GM21619 (cell line): ENCODE data around the gene TUBG2.
"Not testable (repeated sequence)": the region's sequence is repeated elsewhere in the genome, so short reads cannot be mapped to it uniquely, and the experiment has no call there.

ENCODE experiments used
- ATAC-seq: cut with Tn5 transposase; IDR thresholded peaks from one replicate; pipeline ENCODE4 v1.9.1; 2021; ENCODE audit not compliant: unreplicated experiment

Gene TUBG2

DNA sequence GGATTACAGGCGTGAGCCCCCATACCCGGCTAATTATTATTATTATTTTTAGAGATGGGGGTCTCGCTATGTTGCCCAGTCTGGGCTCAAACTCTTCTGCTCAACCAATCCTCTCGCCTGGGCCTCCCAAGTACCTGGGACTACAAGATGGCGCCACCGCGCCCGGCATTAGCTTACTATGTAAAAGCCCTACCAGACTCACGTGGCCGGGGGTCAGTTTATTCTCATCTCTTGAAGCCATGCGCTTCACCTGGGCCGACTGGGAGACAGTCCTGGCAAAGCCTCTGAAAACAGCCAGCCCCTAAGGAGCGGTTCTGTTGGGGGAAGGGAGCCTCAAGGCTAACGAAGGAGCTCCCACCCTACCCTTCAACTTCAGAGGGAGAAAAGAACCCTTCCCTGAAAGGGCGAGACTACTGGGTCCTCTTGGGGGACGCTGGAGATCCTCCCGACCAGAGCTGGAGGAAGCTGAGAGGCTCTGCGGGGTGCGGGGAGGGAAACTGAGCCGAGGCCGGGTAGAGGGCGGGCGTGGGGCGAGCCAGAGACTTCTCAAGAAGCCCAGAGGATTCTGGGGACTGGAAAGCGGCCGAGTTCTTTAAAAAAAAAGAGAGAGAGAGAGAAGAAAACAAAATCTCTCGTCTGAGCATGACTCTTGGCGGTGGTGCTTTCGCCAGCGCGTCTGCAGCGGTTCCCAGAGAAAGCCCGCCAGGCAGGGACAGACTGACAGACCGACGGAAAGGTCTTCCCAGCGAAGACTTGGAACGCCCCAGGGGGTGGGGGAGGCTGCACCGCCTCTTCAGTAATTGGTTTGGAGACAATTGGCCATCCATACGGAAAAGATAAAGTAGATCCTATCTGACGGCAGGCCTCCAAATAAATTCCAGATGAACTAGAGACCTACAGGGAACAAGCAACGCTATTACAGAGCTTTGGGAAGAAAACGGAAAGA, 5.6 kb upstream of the TUBG2 start:
- no peak for ATAC-seq

DNA sequence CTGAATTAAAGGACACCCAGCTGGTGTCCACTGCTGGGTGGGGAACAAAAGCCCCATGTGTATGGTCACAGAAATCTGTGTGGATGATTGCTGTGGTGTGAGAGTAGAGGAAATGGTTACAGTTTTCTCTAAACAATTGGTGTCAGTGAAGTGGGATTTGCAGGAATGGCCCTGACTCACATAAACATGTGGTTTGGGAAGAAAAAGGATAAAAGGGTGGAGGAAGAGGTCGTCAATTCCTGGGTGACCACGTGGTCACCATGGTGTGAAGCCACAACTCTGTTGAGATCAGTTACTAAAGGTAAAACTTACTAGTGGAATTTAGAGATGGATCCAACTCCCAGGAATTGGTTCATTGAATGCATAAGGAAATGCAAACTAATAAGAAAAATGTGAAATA, 3.6 kb upstream of the TUBG2 start:
- no peak for ATAC-seq

DNA sequence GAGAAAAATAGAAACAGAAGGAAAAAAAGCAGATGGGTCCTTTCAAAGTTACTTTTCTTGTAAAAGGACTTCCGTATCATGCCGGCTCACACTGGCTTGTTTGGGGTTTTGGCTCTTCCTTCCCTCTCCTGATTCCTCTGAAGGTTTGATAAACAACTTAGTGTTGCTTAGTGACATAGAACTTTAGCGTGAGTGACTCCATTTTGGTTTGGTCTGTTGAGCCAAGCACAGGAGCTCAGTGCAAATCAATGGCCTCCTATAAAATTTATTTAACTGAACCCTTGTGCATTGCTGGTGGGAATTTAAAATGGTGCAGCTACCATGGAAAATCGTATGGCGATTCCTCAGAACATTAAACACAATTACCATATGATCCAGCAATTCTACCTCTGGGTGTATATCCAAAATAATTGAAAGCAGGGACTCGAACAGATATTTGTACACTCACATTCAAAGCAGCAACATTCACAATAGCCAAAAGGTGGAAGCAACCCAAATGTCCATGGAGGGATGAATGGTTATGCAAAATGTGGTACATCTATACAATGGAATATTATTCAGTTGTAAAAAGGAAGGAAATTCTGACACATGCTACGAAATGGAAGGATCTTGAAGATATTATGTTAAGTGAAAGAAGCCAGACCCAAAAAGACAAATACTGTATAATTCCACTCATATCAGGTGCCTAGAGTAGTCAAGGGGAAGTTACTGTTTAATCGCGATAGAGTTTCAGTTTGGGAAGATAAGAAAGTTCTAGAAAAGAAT, 1.1 kb upstream of the TUBG2 start:
- no peak for ATAC-seq

DNA sequence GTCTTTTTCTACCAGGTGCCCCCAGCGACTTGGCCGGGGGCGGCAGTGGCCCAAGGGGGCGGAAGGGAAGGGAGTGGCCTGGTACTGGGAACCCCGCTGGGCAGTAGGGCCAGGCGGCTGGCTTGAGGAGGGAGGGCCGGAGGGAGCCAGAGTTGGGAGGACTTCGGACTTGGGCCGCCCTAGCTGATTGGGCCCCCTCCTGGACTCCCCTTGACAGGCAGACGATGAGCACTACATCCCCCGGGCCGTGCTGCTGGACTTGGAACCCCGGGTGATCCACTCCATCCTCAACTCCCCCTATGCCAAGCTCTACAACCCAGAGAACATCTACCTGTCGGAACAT, 819 bp downstream of the TUBG2 start:
- ATAC-seq, result not testable (repeated sequence)

DNA sequence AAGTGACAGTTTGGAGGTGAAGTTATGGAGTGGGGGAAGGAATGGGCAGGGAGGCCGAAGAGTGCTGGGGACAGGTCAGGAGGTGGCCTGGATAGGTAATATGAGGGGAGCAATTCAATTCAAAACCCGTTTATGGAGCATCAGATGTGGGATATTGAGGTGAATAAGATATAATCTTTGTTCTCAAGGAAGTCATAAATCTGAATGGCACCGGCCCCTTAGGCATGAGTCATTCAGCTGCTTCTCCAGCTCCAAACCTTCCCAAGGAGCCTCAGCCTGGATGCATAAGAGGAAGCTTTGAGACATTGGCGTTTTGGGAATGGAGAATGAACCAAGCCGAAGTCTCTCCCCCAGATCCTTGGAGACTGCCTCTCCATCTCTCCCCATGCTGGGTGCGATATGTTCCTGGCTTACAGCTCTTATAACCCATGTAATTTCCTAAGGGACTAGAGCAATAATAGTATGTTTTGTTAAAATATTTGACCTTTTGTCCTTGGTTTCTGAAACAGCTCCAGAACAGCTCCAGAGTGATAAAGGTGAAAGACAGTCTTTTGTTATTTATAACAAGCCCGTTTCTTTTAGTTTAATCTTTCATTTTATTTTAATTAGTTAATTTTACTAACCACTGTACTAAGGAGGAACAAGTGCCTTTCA, 1.7 kb downstream of the TUBG2 start:
- no peak for ATAC-seq

DNA sequence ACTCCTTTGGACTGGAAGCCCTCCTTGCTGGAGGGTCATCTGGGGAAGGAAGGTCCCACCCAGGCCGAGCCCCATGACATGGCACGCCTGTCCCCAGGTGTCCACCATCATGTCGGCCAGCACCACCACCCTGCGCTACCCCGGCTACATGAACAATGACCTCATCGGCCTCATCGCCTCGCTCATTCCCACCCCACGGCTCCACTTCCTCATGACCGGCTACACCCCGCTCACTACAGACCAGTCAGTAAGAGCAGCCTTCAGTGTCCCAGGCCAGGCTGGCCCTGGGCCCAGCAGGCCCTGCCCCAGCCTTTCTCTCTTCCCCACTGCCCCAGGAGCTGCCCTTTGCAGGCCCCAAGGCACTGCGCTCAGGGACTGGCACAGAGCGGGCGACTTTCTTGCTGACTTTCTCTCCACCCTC, 6.5 kb downstream of the TUBG2 start:
- ATAC-seq, result no peak

DNA sequence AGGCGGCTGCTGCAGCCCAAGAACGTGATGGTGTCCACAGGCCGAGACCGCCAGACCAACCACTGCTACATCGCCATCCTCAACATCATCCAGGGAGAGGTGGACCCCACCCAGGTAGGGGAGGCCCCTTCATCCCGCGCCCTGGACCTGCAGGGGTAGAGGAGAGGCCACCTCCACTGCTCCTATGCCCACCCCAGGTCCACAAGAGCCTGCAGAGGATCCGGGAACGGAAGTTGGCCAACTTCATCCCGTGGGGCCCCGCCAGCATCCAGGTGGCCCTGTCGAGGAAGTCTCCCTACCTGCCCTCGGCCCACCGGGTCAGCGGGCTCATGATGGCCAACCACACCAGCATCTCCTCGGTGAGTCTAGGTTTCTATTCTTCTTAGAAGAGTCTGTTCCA, 7.0 kb downstream of the TUBG2 start:
- not testable (repeated sequence) for ATAC-seq

DNA sequence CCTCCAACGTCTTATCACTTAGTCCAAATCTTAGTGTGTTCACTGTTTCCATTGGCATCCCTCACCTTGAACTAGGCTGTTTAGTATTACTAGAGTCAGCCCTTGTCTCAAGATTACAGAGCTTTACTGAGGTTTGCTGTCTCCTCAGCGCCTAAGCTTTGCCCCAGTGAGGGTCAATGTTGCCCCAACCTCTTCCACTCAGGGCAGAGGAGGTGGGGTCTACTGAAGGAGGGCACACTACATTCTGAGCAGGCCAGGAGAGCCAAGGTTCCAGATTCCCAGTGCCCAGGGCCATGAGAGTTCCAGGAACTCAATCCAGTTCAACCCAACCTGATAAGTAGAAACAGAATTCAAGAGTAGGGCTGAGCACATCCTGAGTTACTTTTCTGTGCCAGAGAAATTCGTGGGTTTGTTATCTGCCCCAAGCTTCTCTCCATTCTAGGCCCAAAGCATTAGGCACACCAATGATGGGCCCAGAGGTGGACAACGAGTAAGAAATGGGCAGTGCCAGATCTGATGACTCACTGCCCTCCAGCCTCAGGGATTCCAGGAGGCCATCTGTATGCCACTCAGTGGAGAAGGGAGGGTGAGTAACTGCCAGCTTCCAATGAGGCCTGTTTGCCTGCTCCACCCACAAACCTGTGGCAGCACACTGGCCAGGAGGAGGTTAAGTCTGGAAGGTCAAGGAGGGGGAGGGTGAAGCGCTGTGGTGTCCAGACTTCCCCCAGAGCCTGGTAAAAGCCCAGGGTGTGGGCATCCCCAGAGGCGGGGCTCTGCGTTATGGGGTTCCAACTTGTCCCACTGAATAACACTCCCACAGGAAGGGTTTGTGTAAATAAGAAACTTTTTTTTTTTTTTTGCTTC, 8.2 kb downstream of the TUBG2 start:
- no peak for ATAC-seq

DNA sequence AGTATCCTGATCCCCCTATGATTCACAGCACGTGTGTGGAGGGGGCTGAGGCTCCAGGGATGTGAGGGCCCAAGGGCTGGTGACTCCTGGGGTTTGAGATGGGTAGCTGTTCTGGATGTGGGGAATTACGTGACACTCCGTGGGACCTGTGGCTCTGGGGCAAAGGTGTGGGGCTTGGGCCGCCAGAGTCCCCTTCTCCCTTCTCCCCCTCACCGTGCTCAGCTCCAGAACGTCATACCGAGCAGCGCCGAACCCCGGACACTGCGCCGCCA, 10.6 kb downstream of the TUBG2 start:
- no peak for ATAC-seq

DNA sequence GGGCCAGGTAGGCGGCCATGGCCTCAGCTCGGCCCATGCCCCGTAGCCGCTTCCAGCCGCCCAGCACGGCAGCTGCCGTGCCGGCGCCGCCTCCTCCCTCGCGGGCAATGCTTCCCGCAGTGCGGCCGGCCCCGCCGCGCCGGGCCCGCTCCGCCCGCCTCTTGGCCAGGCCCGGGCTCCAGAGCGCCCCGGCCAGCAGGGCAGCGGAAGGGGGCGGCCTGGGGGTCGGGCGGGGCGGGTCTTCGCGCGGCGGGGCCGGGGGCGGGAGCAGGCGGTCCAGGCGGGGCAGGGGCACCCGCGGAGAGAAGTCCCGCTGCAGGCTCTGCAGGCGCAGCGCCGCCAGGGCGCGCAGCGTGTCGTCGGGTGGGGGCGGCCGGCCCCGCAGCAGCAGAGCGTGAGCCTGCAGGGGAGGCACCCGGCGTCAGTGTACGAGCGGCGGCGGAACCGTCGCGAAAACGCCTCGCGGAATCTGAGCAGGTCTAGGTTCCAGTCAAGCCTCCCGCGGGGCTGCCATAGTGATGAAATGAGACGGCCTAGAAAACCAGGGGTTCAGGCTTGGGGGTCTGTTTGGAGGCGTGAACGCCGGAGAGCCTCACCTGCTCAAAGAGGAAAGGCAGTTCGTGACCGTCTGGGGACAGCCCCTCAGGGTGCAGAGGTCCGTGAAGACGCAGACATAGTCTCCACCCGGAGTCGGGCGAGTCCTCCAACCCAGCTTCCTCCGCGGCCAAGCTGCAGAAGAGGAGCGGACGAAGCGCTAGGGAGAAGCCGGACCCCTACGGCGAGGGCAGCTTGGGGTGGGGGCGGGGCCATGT, 11.1 kb downstream of the TUBG2 start:
- no peak for ATAC-seq

DNA sequence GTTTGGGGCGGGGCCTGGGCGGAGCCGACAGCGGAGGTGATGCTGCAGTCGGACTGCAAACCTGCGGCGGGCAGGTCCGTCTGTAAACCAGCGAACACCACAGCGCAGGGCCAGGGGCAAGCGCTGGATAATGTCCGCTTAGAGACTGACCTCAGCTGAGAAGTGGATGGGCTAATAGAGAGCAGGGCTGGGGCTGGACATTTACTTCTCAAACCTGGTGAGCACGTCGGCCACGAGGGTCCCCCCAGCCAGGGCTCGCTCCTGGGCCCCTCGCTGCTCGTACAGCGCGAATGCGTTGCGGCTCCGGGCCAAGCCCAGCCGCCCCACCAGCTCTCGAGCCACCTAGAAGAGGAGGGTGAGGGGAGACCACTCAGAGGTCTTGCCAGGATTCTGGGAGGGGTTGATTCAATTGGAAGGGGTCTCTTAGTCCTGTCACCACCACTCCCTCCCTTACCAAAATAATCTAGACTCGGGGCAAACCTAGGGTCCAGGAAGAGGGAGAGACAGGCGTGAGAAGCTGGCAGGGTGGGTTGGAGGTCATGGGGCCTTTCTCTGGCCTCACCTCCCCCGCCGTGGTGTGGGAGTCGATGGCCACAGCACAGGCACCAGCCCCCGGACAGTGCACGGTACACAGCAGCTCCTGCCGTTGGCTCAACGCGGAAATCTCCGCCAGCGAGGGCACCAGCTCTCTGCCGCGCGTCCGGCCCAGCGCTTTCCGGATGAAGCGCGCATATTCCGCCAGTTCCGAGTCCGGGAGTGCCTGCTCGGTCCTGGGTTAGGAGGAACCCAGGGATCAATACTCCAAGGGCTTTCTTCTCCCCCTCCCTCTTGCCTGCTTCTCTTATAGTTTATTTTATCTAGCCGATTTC, 11.9 kb downstream of the TUBG2 start:
- ATAC-seq, result no peak

DNA sequence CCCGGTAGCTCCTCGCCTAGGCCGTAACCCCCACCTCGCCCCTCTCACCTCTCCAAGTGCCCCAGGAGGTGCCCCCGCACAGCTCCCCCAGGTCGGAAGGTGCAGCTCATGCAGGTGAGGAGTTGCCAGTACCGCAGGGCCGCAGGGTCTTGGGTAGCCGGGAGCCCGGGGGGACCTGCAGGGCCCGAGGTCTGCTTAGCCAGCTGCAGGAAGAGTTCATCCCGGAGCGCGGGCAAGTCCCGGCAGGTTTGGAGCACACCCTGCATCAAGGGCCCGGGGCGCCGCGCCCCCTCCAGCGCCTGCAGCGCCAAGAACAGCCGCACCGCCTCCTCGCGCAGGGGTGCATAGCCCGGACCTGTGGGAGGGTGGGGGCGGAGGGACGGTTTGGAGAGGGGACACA, 13.0 kb downstream of the TUBG2 start:
- ATAC-seq, result no peak

DNA sequence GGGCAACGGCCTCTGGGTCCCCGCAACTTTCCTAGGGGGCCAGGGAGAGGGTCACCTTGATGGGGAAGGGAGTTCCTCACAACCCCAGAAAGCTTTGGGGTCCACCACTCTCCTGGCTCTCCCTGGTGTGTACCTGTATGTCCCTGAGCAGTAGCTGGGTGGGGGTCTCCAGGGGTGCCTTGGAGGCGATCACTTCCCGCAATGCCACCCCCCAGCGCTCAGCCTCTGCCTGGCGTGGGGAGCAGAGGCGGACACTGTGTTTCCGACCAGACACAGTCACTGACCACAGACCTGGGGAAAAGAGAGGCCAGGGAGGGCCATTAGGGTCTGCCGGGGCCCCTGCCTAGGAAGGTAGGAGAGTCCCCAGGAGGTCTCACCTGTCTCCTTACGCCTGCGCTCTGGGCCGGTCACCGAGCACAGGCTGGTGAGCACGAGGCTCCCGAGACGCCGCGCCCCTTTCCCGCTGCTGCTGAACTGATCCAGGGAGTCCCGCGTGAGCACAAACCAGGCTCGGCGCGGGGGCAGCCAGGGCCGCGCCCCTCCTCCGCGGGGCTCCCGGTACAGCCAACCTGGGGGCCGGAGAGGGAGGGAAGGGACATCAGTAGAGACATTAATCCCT, 14.3 kb downstream of the TUBG2 start:
- ATAC-seq, result no peak

DNA sequence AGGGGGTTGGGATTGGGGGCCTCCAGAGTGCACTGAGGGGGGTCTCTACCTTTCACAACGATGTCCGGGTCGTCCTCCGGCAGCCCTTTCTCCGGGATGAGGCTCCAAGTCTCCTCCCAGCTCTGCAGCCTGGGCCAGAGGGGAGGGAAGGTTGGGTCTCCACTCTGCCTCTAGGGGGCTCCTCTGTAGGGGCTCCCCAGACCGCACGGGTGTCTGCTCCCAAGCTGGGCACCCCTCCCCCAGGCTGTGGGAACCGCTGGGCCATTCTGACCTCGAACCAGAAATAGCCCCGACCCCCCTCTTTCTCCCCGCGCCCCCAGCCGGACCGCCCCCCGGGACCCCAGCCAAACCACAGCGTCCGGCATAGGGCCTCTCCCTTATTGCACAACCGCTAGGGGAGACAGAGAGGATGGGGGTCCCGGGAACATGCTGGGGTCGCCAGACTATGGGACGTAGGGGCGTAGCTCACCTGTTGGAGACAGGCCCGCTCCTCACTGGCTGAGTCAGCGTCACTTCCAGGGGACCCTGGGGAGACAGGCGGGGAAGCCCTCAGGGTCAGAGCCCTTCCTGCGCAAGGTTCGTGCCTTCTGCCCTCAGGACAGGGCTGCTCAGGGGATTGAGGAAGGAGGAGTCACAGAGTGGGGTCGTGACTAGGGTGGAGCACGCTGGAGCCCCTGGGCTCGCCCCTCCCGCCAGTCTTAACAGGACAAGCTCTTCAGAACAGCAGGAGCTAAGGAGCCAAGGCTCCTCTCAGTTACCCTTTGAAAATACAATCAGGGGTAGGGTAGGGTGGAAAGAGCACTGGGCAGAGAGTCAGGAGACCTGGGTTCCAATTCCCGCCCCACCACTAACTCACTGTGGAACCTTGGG, 15.0 kb downstream of the TUBG2 start:
- no peak for ATAC-seq

DNA sequence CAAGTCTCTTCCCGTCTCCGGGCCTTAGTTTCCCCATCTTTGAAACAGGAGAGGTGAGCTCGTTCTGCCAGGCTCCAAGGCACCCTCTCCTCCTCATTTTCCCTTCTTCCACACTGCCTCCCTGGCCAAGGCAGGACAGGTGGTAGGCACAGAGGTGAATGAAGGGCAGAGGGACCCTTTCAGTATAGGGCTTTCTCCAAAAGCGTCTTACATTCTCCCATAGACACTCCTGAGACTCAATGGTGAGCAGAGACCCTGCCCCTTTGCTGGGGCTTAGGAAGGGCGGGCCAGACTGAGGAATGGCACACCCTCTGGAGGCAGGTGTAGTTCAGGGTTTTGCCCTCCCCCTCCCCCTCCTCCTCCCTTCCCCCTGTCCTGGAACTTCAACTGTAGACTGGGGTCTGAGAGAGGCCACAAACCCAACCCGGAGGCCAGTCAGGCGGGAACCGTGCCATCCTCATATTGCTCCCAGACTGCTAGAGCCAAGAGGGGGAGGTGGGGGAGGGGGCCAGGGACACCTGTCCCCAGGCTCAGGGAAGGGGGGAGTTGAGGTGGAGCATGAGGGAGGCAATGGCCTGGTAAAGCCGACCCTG, 15.8 kb downstream of the TUBG2 start:
- ATAC-seq, result no peak

DNA sequence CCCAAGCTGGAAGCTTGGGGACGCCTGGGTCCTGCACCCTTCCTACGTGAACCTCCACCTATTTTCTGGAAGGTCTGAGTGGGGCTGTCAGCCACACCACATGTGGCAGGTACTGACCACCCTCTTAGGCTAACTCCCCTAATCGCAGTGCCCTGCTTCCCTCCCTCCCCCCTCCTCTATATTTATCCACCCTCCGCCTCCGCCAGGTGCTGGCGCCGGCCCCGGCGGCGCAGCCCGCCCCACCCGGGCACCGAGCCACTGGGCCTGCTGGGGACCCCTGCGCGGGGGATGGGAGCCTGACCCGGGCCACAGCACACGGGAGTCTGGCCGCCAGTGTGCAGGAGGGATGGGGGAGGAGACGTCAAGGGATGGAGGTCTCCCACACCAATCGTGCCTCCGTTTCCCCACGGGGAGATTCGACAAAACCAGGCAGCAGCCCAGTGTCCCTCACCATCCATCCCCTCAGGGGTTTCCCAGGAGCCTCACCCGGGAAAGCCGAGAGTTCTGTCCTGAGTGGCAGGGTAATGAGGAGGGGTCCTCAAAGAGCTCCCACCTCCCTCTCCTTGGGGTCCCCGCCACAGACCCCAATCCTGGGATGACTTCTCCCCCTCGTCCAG, 16.4 kb downstream of the TUBG2 start:
- ATAC-seq, result no peak

DNA sequence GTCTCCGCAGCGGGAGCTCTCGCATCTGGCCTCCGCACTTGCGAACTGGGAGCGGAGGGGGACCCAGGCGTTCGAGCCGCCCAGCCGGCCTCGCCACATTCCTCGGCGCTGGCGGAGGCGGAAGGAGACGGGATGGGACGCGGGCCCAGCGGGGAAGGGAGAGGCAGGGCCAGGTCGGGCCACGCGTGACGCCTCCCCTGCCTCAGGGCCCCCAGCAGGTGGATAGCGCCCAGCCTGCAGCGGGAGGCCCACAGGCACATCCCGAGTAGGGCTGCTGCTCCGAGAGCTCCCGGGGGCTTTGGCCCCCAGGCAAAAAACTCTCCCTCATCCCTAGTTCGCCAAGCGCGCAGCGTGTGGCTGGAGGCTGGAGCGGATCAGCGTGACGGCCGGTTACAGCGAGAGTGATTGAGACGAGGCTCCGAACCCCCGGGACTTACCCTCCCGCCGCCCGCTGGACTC, 16.9 kb downstream of the TUBG2 start:
- ATAC-seq, result no peak
